Neural cell (in vitro differentiated cells): ENCODE data around the gene ATP13A1. TPM values are rescaled to one million over a fixed set of nuclear protein-coding genes. Genes with fewer than 3 reads are reported as not detected.

Experiments
- H2AFZ ChIP-seq: fragments of 200-600, 300-800 bp; sonication (generic), shearing (Covaris generic); 2 replicates; pipeline ENCODE4 v1.6.0; 2014; ENCODE audit warnings: low read depth, mild to moderate bottlenecking, antibody characterized with exemption, low read length, moderate library complexity
- H3F3A ChIP-seq: fragments of 200-600 bp; shearing (Covaris generic); 2 replicates; pipeline ENCODE4 v1.6.1; 2016; ENCODE audit warnings: mild to moderate bottlenecking, moderate library complexity, mixed read lengths, antibody characterized with exemption, low read length; ENCODE audit not compliant: insufficient read depth, poor library complexity, severe bottlenecking
- H3K27ac ChIP-seq: fragments of 200-600, 300-800 bp; sonication (generic), shearing (Covaris generic); 2 replicates; pipeline ENCODE4 v1.5.1; 2014; ENCODE audit warnings: mild to moderate bottlenecking, low read length, moderate library complexity
- H3K27me3 ChIP-seq: fragments of 300-800, 200-600 bp; sonication (generic), shearing (Covaris generic); 2 replicates; pipeline ENCODE4 v1.6.0; 2014; ENCODE audit warnings: mild to moderate bottlenecking, low read depth, low read length, moderate library complexity; ENCODE audit not compliant: insufficient read depth
- H3K36me3 ChIP-seq: fragments of 300-800, 200-600 bp; sonication (generic), shearing (Covaris generic); 2 replicates; pipeline ENCODE4 v1.5.1; 2014; ENCODE audit warnings: mild to moderate bottlenecking, antibody characterized with exemption, low read length, moderate library complexity; ENCODE audit not compliant: insufficient read depth
- H3K4me2 ChIP-seq: fragments of 300-800, 200-600 bp; sonication (generic), shearing (Covaris generic); 2 replicates; pipeline ENCODE4 v1.6.0; 2014; ENCODE audit warnings: mild to moderate bottlenecking, low read length
- H3K4me3 ChIP-seq: fragments of 300-800, 200-600 bp; sonication (generic), shearing (Covaris generic); 2 replicates; pipeline ENCODE4 v1.5.1; 2014; ENCODE audit warnings: mild to moderate bottlenecking, low read length, moderate library complexity
- H3K79me2 ChIP-seq: fragments of 200-600 bp; shearing (Covaris generic); replicated peaks from 2 replicates; pipeline ENCODE4 v1.6.0; 2014; ENCODE audit warnings: mild to moderate bottlenecking, low read length, moderate library complexity; ENCODE audit not compliant: insufficient read depth
- H3K9ac ChIP-seq: fragments of 300-800, 200-600 bp; sonication (generic), shearing (Covaris generic); 2 replicates; pipeline ENCODE4 v1.6.1; 2016; ENCODE audit warnings: mild to moderate bottlenecking, low read length, mixed read lengths
- H3K9me2 ChIP-seq: fragments of 200-600 bp; shearing (Covaris generic); 2 replicates; pipeline ENCODE4 v1.6.1; 2016; ENCODE audit warnings: mild to moderate bottlenecking, low read length, mixed read lengths; ENCODE audit not compliant: insufficient read depth
- H3K9me3 ChIP-seq: fragments of 200-600, 300-800 bp; sonication (generic), shearing (Covaris generic); 2 replicates; pipeline ENCODE4 v1.6.1; 2016; ENCODE audit warnings: mild to moderate bottlenecking, mixed run types, low read length, moderate library complexity, mixed read lengths
- H4K20me1 ChIP-seq: fragments of 200-600 bp; shearing (Covaris generic); 2 replicates; pipeline ENCODE4 v1.6.1; 2016; ENCODE audit warnings: mild to moderate bottlenecking, mixed run types; ENCODE audit not compliant: insufficient read depth
- CTCF ChIP-seq: fragments of 450-650 bp; IDR thresholded peaks from 2 replicates; pipeline ENCODE4 v1.5.1; 2014; ENCODE audit warnings: antibody characterized with exemption, mild to moderate bottlenecking, moderate library complexity; ENCODE audit not compliant: poor library complexity, severe bottlenecking
- EP300 ChIP-seq: fragments of 450-650 bp; conservative IDR thresholded peaks from 2 replicates; pipeline ENCODE4 v1.6.1; 2014; ENCODE audit warnings: antibody characterized with exemption, mild to moderate bottlenecking, moderate library complexity; ENCODE audit not compliant: poor library complexity, severe bottlenecking
- EZH2 ChIP-seq: fragments of 200-600, 300-800 bp; shearing (Covaris generic), sonication (generic); IDR thresholded peaks from 2 replicates; pipeline ENCODE4 v1.6.1; 2014; ENCODE audit warnings: antibody characterized with exemption, low read length, borderline replicate concordance, mild to moderate bottlenecking; ENCODE audit not compliant: insufficient read depth, poor library complexity, severe bottlenecking
- MXI1 ChIP-seq: fragments of 450-650 bp; conservative IDR thresholded peaks from 2 replicates; pipeline ENCODE4 v1.6.1; 2014; ENCODE audit warnings: antibody characterized with exemption, mild to moderate bottlenecking; ENCODE audit not compliant: poor library complexity, severe bottlenecking
- POLR2AphosphoS5 ChIP-seq: IDR thresholded peaks from 2 replicates; pipeline ENCODE4 v1.6.1; 2012
- RAD21 ChIP-seq: fragments of 450-650 bp; conservative IDR thresholded peaks from 2 replicates; pipeline ENCODE4 v1.6.1; 2014; ENCODE audit warnings: antibody characterized with exemption, mild to moderate bottlenecking, moderate library complexity
- REST ChIP-seq: IDR thresholded peaks from 2 replicates; pipeline ENCODE4 v1.6.1; 2012; ENCODE audit warnings: borderline replicate concordance
- SMC3 ChIP-seq: fragments of 450-650 bp; conservative IDR thresholded peaks from 2 replicates; pipeline ENCODE4 v1.6.1; 2014; ENCODE audit warnings: antibody characterized with exemption, mild to moderate bottlenecking, moderate library complexity; ENCODE audit not compliant: poor library complexity
- TAF1 ChIP-seq: IDR thresholded peaks from 2 replicates; pipeline ENCODE4 v1.6.1; 2012; ENCODE audit warnings: low read depth
- polyA plus RNA-seq: library from polyadenylated mRNA; depleted of rRNA; stranded (reverse); fragments of >200 nt; gene quantifications from 2 replicates; pipeline ENCODE4 v1.2.3, GENCODE V29; 2014

ATP13A1 gene
- polyA plus RNA-seq, 1 donor from 2014 or later, result 63.5 TPM

GRCh38 chr19:19619181-19619848 lies 44.2 kb downstream of the ATP13A1 start:
- H3K79me2 ChIP-seq, result no peaks in the 10 kb centered on the region
- H3K4me2 ChIP-seq, result no peak overlapping the region
- no peaks in the 10 kb centered on the region for H3F3A ChIP-seq
- TF ChIP-seq SMC3, result no peak
- no peak for TF ChIP-seq CTCF
- TF ChIP-seq MXI1, result no peak
- TF ChIP-seq POLR2AphosphoS5, result no peak
- TF ChIP-seq REST, result no peak
- TF ChIP-seq RAD21, result no peak
- no peak for TF ChIP-seq EZH2
- TF ChIP-seq EP300, result no peak
- TF ChIP-seq TAF1, result no peak
- no peaks in the 10 kb centered on the region for H3K27me3 ChIP-seq
- no peaks in the 10 kb centered on the region for H4K20me1 ChIP-seq
- H3K9ac ChIP-seq, result peak overlapping the region; percentile 55
- no peaks in the 10 kb centered on the region for H3K9me3 ChIP-seq
- peaks cover 5% of the 10 kb centered on the region for H3K36me3 ChIP-seq
- H3K27ac ChIP-seq, result no peak overlapping the region
- no peaks in the 10 kb centered on the region for H3K9me2 ChIP-seq
- H3K4me3 ChIP-seq, result peak overlapping the region; percentile 64
- no peak overlapping the region for H2AFZ ChIP-seq

- peak within 1 kb of the TSS; percentile 55 for H3K9ac ChIP-seq
- TF ChIP-seq REST (no peak), POLR2AphosphoS5 (peak; percentile 61), RAD21 (peak; percentile 15), MXI1 (peak; percentile 55)
Observed at GRCh38 chr19:19618219-19619051, 45.0 kb downstream of the ATP13A1 start, which contains the start of gene PBX4. Gene PBX4 (minus strand): TSS chr19:19618687. CDS start chr19:19618629, 58 bp downstream.

More at GRCh38 chr19:19618219-19619051, 45.0 kb downstream of the ATP13A1 start, which contains the start of gene PBX4:
- Histone ChIP-seq H2AFZ (peak within 1 kb of the TSS; percentile 8), H3K27ac (no peak within 1 kb of the TSS), H3F3A (no peaks in the 10 kb centered on the region), H3K27me3 (no peaks in the 10 kb centered on the region), H3K36me3 (no peaks in the 10 kb centered on the region), H3K79me2 (no peaks in the 10 kb centered on the region), H3K9me3 (no peaks in the 10 kb centered on the region), H3K4me2 (no peak within 1 kb of the TSS), H4K20me1 (no peaks in the 10 kb centered on the region), H3K9me2 (no peaks in the 10 kb centered on the region), H3K4me3 (peak within 1 kb of the TSS; percentile 64)
